Prostate gland (tissue), 2 donors: ENCODE data around the gene KCNJ6.

Experiments
- CTCF ChIP-seq, 4 experiments: fragments of 200-600 bp in 2 of 4; fragments of 450-650 bp in 2 of 4; sonication (generic) in 2 of 4; IDR thresholded peaks; 1 replicate in 3 of 4; 2 replicates in 1 of 4; pipeline ENCODE4 v1.5.1; 2016 to 2019; ENCODE audit warnings: antibody characterized with exemption in 4 of 4, mild to moderate bottlenecking in 2 of 4, moderate library complexity in 2 of 4
- POLR2AphosphoS5 ChIP-seq: sonication (generic); formaldehyde crosslinking; IDR thresholded peaks from one replicate; pipeline ENCODE4 v1.6.1; 2017; ENCODE audit warnings: antibody characterized with exemption

DNA sequence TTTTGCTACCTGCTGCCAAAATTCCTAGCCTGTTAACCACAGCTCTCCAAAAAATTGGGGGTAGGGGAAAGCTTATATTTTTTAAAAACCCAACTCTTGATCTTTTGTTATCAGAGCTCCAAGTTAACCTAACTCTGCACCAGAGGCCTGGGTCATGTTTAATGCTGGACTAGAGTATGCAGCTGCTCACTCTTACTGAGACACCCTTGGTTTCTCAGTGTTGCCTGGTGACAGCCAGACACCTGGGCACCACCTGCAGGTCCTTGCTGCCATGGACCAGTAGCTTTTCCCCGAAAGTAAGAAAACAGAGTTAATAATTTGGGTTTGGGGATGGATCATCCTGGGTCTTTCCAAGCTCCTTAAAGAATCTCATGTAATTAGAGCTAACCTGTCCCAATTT lies 30.1 kb downstream of the KCNJ6 start:
- TF ChIP-seq CTCF (IDR thresholded peaks at IDR 0.05): no peak
- TF ChIP-seq POLR2AphosphoS5: no peak
